Stimulated activated CD4-positive, alpha-beta T cell treated with anti-CD3 and anti-CD28 coated beads, Interleukin-1b, Interleukin-23, amount 100 ng/mL, for 1 hour (primary cell): ENCODE measurements around the gene NHERF1.

Experiments used
- DNase-seq, 2 donors: peaks; one replicate each; pipeline ENCODE4 v3.0.0-alpha.2; 2020; ENCODE audit warnings: low read depth in 2 of 2

The NHERF1 gene

GRCh38 chr17:74808714-74809430 is 60.4 kb downstream of the NHERF1 start:
- DNase-seq, result no peak

- DNase-seq, result no peak
Measured at GRCh38 chr17:74810699-74811485, 62.5 kb downstream of the NHERF1 start.

GRCh38 chr17:74812109-74813009 is 63.9 kb downstream of the NHERF1 start:
- no peak for DNase-seq

- DNase-seq, result no peak
Measured at GRCh38 chr17:74814453-74814852, 66.0 kb downstream of the NHERF1 start.

- no peak for DNase-seq
Measured at GRCh38 chr17:74815067-74815466, 66.6 kb downstream of the NHERF1 start.

GRCh38 chr17:74815550-74816370 is 67.3 kb downstream of the NHERF1 start:
- no peak for DNase-seq

GRCh38 chr17:74816905-74817620 is 68.6 kb downstream of the NHERF1 start:
- no peak for DNase-seq

GRCh38 chr17:74818291-74818938 is 70.0 kb downstream of the NHERF1 start:
- no peak for DNase-seq
